Endometrial microvascular endothelial cells (primary cell): ENCODE measurements around the gene SLC6A9. TPM values are rescaled to one million over a fixed set of nuclear protein-coding genes. Genes with fewer than 3 reads are reported as not detected.

Experiments
- in situ Hi-C: cut with HindIII; loops from 2 replicates; pipeline ENCODE4 v1.10.0; 2017; ENCODE audit warnings: low sequenced_read_pairs, low pct_unique_long_range_greater_than_20kb; ENCODE audit errors: inconsistent ontology term
- total RNA-seq: library from RNA; depleted of rRNA; stranded (reverse); fragments of >200 nt; gene quantifications from one replicate; pipeline ENCODE4 v1.2.3, GENCODE V29; 2015; ENCODE audit errors: inconsistent ontology term

The SLC6A9 gene
- total RNA-seq, 1 donor from 2014 or later, result 0.28 TPM

DNA sequence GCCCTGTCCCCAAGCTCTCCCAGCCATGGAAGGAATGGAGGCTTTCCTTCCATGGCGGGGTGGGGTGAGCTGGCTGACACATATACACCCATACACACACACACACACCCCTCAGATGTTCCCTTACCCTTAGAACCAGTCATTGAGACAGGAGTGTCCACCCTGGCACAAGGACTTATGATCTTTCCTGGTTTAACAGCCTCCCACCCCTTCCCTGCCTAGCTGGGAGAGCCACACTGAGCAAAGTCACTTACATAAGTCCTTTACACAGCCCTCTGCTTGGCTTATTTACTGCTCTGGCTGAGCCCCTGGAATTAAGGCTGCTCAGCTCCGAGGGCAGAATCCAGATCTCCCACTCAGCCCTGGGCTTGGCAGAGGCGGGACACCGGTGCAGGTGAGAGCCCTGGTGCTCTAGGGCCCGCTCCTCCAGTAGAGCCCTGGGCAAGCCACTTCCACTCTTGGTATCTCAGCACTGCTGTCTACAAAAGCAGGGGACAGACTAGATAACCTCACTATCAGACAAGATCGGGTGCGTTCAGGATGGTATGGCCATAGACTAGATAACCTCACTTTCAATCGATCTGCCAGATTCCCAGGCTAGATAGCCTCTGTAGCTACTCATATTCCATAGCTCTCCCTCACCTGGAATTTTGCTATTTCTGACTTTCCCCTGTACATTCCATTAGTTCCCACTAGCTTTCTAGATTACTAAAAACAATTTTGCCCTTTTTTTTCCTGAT, 16.7 kb downstream of the SLC6A9 start:
- in situ Hi-C loops, result no loop called here

- in situ Hi-C loops, result no loop called here
Measured at GRCh38 chr1:44013949-44014348, 17.3 kb downstream of the SLC6A9 start.

DNA sequence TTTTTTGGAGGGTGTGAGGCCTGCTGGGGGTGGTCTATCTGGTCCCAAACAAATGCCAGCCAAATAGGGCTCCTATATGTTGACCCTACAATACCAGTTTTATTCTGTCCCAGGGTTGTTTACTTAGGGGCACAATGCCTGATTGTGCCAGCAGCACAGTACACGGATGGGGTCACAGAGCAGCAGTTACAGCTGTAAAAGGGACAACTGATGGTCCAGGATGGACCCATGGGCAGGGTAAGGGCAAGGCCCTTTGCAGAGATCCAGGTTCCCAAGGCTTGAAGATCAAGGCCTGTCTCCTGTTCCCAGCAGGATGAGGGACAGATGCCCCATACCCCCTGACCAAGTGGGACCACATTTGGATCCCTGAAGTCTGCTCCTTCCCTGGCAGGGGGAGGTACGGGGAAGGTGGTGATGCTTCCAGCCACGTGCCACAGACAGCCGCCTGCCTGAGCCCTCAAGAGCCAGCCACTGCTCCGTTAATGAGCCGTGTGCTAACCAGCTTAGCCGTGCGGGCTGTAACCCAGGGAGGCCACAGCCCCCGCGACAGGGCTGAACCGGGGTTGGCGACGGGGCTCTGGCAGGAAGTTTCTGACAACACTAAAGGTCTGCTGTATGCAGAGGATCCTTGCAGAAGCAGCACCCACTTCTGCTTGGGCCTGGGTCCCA, 18.2 kb downstream of the SLC6A9 start:
- in situ Hi-C loops, result no loop called here

DNA sequence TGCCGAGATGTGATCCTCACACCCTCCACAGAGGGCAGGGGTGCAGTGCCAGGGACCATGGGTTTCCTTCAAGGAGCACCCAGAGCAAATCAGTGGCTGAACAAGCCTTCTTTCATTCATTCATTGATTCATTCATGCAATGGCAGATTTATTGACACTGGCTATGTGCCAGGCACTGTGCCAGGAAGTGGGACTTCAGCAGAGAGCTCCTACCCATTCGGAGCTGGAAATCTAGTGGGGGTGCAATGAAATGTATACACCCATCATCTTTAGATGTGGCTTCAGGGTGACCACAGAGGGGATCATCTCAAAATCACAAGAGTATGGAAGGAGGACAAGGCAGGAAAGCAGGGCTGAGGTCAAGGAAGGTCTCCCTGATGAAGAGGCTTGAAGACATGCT, 18.9 kb downstream of the SLC6A9 start:
- in situ Hi-C loops, result no loop called here

- in situ Hi-C loops, result no loop called here
Measured at GRCh38 chr1:44010935-44011471, 20.3 kb downstream of the SLC6A9 start.

DNA sequence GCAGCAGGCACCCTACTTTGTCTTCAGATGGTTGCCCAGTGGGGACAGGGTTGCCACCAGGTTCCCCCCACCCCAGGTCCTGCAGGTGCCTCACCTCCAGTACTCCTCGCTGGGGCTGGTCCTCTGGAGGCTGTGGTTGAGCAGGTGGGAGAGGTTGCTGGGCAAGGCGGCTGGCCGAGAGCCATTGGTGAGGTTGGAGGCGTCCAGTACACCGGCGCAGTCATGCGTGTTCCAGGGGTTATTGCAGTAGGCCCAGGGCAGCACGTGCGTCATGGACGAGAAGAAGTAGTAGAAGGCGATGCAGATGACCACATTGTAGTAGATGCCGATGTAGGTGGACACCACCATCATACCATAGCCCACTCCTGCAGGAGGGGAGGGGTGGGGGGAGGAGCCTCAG, 23.0 kb downstream of the SLC6A9 start:
- in situ Hi-C loops, result no loop called here

- in situ Hi-C loops, result no loop called here
Measured at GRCh38 chr1:44002606-44003157, 28.6 kb downstream of the SLC6A9 start.

DNA sequence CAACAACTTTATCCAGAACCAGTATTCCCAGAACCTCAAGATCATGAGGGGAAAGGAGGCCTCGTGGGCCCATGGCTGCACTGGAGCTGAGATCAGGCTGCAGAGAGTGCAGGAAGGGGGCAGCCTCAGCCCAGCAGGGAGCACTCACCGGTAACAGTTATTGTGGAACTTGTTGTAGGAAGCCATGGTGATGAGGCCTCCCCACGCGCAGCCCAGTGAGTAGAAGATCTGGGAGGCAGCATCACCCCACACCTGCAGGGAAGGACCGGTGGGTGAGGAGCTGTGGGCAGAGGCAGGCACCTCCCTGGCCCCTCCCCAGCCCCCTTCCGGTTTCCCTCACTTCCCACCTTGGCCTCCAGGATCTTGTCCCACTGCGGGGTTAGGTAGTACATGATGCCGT, 29.1 kb downstream of the SLC6A9 start:
- in situ Hi-C loops, result no loop called here

GRCh38 chr1:44000122-44000665, 31.1 kb downstream of the SLC6A9 start:
- in situ Hi-C loops, result no loop called here

DNA sequence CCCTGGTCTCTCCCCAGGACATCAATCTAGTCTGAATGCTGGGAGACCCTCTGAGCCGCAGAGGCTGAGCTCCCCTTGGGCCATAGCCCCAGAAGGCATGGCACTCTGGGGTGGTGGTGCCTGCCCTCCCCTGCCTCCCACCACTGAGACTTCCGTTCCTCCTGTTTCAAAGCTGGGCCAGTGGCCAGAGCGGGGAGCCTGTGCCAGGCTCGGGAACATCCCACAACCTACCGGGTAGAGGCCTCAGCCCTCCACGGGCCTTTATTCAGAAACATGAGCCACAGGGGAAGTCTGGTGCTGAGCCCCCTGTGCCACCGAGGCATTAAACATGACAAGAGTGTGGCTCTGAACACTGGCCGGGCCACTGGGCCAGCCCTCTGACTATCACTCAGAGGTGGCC, 31.8 kb downstream of the SLC6A9 start:
- in situ Hi-C loops, result no loop called here

DNA sequence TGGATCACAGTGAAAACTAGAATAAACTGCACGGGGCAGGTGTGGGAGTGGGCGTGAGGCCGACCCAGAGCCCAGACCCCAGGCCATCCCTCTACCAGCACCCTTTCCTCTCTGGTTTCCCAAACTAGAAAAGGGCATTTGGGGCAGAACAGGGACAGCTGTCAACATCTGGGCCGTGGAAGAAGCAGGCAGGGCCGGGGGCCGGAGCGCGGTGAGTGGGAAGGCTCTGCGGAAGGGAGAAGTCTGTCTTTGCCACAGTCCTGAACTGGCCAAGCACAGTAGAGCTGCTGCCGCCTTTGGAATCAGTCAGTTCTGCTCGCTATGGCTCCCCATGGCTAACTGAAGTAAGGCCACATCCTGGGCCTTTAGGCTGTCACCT, 33.3 kb downstream of the SLC6A9 start:
- in situ Hi-C loops, result no loop called here

- in situ Hi-C loops, result no loop called here
Measured at GRCh38 chr1:43997295-43997999, 33.8 kb downstream of the SLC6A9 start.

- in situ Hi-C loops, result no loop called here
Measured at GRCh38 chr1:43996733-43997115, 34.5 kb downstream of the SLC6A9 start.

DNA sequence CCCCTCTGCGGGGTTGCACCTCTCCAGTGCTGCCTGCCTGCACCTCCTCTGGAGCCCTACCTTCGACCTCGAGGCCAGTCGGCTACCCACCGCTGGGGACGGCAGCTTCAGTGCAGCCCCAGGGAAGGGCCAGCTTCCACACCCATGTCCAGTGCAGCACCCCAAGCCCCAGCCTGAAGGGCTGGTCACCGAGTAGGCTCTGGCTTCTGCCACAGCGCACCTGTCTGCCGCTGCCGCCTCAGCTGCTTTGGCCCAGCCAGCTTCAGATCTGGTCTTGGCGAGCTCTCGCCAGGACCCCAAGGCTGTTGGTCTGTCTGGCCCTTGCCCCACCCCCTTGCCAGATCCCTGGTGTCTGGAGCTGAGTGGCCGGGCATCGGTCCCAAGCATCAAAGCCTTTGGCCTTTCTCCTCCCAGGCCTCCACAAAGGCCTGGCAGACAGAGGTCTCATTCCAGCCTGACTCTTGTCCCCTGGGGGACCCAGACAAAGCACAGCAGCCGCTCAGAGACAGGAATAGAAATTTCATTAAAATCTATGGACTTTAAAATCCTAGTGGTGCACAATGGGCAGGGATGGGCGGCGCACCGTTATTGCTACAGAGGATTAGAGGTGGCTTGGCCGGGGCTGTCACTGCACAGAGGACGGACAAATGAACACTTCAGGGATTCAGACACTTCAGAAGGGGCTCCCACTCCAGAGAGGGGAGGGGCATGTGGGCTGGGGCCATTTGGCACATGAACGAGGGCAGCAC, 35.1 kb downstream of the SLC6A9 start:
- in situ Hi-C loops, result no loop called here

GRCh38 chr1:43994794-43995790, 36.2 kb downstream of the SLC6A9 start:
- in situ Hi-C loops, result no loop called here

GRCh38 chr1:43994071-43994470, 37.2 kb downstream of the SLC6A9 start:
- in situ Hi-C loops, result no loop called here

- in situ Hi-C loops, result no loop called here
Measured at GRCh38 chr1:43993206-43993914, 37.9 kb downstream of the SLC6A9 start.
